Activated CD4-positive, CD25-positive, alpha-beta regulatory T cell treated with anti-CD3 and anti-CD28 coated beads, Interleukin-2, amount 50 U/mL, for 72 hours (primary cell): ENCODE results near the gene EBPL.
"Not testable (repeated sequence)": the region's sequence is repeated elsewhere in the genome, so short reads cannot be mapped to it uniquely, and the experiment has no call there.

Source experiments
- DNase-seq: peaks from one replicate; pipeline ENCODE4 v3.0.0; 2021

Gene EBPL

DNA sequence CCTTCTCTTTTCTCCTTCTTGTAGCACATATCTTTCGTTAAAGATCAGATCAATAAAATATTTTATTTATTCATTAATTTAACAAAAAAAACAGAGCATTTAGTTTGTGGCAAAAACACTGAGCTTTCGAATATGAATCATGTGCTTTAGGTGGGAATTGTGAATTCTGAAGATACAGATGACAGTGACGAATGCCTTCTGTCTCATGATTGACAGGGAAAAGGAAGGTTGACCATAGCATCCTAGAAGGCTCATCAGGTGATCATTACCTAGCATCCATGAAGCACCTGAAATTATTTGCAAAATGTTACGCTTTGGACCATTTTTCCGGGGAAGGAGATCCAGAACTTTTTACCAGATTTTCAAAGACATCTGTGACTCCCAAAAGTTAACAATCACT is 59.1 kb downstream of the EBPL start:
- no peak for DNase-seq

- DNase-seq: no peak
Observed at GRCh38 chr13:49630580-49630979, 60.7 kb downstream of the EBPL start.

GRCh38 chr13:49629947-49630346 is 61.3 kb downstream of the EBPL start:
- no peak for DNase-seq

- no peak for DNase-seq
Observed at GRCh38 chr13:49629196-49629938, 61.9 kb downstream of the EBPL start.

DNA sequence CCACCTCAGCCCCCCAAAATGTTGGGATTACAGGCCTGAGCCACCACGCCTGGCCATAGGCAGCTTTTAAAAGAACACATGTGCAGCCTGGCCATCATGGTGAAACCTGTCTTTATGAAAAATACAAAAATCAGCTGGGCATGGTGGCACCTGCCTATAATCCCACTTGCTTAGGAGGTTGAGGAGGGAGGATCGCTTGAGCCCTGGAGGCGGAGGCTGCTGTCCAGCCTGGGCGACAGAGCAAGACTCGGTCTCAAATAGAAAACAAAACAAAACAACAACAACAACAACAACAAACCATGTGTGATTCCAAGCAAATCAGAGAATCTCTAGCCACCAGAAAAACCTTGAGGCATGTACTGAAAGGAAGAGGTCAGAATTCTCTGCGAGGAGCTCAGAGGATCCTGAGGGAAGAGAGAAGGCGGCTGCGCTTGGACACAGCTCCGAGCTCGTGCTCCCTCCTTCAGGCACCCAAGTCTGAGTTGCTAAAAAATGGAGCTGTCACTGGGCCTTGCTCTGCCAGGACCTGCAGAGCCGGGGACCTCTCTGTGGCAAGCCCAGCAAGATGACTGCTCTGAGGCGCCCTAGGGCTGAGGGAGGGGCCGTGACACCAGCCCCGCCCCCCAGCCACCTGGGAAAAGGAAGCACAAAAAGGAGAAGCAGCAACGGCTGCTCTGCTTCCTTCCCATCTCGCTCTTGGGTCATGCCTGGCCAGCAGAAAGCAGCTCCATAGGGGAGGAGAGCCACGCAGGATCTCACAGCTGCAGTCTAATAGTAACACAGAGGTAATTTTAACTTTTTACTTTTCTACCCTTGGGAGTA is 63.2 kb downstream of the EBPL start, which contains the start of gene ARL11:
Gene ARL11 (plus strand): TSS at position 677 of the 822 bp plus-strand sequence. CDS start 1,941 bp downstream, outside the sequence.
- peak; percentile 50 for DNase-seq

- DNase-seq: no peak
Observed at GRCh38 chr13:49625392-49626079, 65.8 kb downstream of the EBPL start.

DNA sequence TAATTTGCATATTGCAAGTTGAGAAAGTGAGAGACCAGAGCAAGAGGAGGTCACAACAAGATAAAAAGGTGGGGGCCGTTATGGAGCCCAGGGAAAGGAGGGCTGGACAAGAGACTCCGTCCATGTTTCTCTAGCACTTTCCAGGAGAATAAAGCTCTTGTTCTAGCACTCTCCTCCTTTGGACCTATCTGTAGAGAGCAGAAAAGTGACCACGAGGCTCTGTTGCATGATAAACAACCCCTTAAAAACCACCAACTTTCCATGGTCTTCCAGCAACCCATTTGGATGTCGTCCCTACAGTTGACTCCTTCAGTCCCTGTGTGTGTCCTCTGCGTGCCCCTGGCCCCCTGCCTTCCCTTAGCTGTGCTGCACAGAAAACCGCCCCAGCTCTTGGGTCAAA is 67.1 kb downstream of the EBPL start:
- DNase-seq: no peak

- no peak for DNase-seq
Observed at GRCh38 chr13:49622174-49622946, 68.9 kb downstream of the EBPL start.

- DNase-seq: no peak
Observed at GRCh38 chr13:49620170-49620621, 71.1 kb downstream of the EBPL start.

GRCh38 chr13:49616676-49617065 is 74.6 kb downstream of the EBPL start:
- no peak for DNase-seq

DNA sequence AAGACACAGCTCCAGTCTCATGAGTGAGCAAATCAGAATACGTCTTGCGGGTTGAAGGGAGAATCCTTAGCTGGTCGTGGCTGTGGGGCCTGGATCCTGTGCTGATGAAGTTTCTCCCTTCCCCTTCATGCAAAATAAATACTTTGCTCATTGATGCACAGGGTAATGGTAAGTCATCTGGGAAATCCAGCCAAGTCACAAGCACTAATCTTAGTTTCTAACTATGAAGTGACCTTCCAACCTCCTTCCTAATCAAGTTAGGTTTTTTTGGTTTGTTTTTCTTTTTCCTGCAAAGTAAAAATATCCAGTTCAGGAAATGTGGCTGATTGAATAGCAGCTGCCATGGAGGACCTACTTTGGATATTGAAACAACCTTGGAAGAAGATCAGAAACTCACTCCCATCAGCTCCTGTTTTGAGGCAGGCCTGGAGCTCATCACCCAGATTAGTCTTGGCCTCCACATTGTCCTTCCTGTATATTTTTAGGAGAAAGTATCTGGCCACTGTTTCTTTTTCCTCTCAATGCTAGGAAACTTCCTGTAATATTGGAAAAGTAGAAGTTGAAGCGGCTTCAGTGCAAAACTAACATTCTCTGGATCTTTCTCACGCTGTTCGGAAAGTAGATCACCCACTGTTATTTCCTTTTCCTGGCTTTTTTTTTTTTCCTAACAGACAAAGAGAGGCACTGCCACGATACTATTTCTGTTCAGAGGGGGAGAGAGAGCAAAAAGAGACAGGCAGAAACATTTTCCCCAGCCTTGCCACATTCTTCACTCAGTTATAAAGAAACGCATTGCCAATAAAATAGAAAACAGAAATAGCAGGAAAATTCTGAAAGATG is 75.2 kb downstream of the EBPL start:
- no peak for DNase-seq

GRCh38 chr13:49612042-49612441 is 79.2 kb downstream of the EBPL start:
- not testable (repeated sequence) for DNase-seq
